ENCODE measurements around the gene CRTAP.
"Not testable (repeated sequence)": the region's sequence is repeated elsewhere in the genome, so short reads cannot be mapped to it uniquely, and the experiment has no call there.

Gene CRTAP

DNA sequence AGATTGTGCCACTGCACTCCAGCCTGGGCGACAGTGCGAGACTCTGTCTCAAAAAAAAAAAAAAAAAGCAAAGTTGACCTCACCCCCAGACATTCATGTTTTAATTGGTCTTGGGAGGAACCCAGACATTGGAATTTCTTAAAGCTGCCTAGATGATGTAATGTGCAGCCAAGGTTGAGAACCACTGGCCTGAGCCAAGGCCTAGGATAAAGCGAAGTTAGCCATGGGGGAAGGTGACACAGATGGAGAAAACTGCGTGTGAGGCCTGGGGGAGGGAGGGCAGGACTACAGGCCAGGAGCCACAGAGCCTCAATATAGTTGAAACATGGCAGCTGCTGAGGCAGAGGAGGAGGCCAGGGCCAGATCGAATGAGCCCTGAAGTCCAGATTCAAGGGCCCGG, 37.8 kb upstream of the CRTAP start:
- no peak overlapping the region for H3K4me3 ChIP-seq (replicated peaks; ENCODE audit: low read depth, low read length)
- no peak for DNase-seq (ENCODE audit: extremely low read depth, low read depth)
- TF ChIP-seq, protein P1, sequence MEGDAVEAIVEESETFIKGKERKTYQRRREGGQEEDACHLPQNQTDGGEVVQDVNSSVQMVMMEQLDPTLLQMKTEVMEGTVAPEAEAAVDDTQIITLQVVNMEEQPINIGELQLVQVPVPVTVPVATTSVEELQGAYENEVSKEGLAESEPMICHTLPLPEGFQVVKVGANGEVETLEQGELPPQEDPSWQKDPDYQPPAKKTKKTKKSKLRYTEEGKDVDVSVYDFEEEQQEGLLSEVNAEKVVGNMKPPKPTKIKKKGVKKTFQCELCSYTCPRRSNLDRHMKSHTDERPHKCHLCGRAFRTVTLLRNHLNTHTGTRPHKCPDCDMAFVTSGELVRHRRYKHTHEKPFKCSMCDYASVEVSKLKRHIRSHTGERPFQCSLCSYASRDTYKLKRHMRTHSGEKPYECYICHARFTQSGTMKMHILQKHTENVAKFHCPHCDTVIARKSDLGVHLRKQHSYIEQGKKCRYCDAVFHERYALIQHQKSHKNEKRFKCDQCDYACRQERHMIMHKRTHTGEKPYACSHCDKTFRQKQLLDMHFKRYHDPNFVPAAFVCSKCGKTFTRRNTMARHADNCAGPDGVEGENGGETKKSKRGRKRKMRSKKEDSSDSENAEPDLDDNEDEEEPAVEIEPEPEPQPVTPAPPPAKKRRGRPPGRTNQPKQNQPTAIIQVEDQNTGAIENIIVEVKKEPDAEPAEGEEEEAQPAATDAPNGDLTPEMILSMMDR (IDR thresholded peaks at IDR 0.05; ENCODE audit: low read depth, low read length, missing control alignments): no peak

DNA sequence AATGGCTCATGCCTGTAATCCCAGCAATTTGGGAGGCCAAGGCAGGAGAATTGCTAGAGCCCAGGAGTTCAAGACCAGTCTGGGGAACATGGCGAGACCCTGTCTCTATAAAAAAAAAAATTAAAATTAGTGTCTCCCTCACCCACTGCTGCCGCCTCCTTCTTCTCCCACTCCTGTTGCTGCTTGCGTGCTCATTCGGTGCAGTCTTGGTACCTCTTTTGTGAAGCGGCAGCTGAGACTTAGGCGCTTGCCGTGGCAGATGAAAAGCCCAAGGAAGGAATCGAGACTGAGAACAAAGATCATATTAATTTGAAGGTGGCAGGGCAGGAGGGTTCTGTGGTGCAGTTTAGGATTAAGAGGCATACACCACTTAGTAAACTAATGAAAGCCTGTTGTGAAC, 36.9 kb upstream of the CRTAP start:
- DNase-seq (ENCODE audit: extremely low read depth, low read depth): no peak
- no peak overlapping the region for H3K4me3 ChIP-seq (replicated peaks; ENCODE audit: low read depth, low read length)
- TF ChIP-seq, protein P1 (IDR thresholded peaks at IDR 0.05; ENCODE audit: low read depth, low read length, missing control alignments): no peak

DNA sequence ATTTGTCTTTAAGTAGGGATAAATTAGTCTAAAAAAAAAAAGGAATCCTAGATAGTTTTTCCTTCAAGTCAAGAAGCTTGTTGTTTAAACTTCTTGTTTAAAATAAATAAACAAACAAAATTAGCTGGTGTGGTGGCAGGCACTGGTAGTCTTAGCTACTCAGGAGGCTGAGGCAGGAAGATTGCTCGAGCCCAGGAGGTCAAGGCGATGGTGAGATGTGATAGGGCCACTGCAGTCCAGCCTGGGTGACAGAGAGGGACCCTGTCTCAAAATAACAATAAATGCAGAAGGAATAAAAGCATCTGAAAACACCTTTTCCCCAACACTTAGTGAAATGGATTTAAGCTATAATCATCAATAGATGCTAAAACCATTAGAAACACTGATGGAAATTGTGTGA, 35.8 kb upstream of the CRTAP start:
- TF ChIP-seq, protein P1 (IDR thresholded peaks at IDR 0.05; ENCODE audit: low read depth, low read length, missing control alignments): no peak
- DNase-seq (ENCODE audit: extremely low read depth, low read depth): no peak
- H3K4me3 ChIP-seq (replicated peaks; ENCODE audit: low read depth, low read length): no peak overlapping the region

DNA sequence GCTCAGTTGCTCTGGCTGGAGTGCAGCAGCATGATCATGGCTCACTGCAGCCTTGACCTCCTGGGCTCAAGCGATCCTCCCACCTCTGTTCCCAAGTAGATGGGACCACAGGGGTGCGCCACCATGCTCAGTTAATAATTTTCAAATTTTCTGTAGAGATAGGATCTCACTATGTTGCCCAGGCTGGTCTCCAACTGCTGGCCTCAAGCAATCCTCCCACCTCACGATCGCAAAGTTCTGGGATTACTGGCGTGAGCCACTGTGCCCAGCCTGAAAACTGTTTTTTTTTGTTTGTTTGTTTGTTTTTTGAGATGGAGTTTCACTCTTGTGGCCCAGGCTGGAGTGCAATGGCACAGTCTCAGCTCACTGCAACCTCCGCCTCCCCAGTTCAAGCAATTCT, 34.0 kb upstream of the CRTAP start:
- H3K4me3 ChIP-seq (replicated peaks; ENCODE audit: low read depth, low read length); DNase-seq (ENCODE audit: extremely low read depth, low read depth): not testable (repeated sequence)

DNA sequence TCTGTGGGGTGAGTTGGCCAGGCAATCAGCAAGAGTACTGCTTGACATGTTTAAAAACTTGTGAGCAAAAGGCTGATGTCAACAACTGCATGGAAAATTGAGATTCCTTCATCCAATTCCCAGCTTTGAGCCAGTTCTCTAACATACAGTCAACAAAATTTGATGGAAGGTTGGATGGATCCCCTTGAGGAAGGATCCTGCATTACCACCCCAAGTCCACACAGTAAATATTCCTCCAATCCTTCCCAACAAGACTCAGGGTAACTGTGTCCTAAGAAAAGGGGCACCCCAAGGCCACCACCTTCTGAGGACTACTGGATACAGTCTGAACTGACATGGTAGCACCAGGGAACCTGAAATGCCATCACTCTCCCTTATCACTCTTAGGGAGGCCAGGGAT, 32.0 kb upstream of the CRTAP start:
- no peak for DNase-seq (ENCODE audit: extremely low read depth, low read depth)
- TF ChIP-seq, protein P1 (IDR thresholded peaks at IDR 0.05; ENCODE audit: low read depth, low read length, missing control alignments): no peak
- H3K4me3 ChIP-seq (replicated peaks; ENCODE audit: low read depth, low read length): no peak overlapping the region

DNA sequence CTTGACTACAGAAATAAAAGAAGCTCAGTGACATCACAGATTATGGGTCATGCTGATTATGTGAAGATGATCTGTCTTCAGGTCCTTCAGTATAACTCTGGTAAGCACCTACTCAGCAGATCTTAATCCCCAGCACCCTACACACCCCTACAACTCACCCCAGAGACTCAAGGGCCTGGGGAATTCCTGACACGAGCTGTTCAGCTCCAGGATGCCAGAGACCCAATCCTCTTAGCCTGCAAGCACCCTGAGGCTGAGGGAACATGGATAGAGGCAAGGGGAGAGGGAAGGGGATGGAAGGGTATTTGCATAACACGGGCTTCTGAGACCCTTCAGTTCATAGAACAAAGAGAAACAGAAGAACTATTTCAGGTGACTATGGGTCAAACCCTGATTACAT, 29.9 kb upstream of the CRTAP start:
- DNase-seq (ENCODE audit: extremely low read depth, low read depth): no peak
- TF ChIP-seq, protein P1 (IDR thresholded peaks at IDR 0.05; ENCODE audit: low read depth, low read length, missing control alignments): no peak
- no peak overlapping the region for H3K4me3 ChIP-seq (replicated peaks; ENCODE audit: low read depth, low read length)

DNA sequence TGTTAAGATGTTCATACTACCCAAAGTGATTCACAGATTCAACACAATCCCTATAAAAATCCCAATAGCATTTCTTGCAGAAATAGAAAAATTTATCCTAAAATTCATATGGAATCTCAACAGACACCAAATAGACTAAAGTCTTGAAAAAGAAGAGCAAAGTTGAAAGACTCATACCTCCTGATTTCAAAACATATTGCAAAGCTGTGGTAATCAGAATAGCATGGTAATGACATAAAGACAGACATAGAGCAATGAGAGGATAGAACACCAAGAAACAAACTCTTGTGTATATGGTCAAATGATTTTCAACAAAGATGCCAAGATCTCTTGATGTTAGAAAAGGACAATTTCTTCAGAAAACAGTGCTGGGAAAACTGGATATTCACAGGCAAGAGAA, 25.1 kb upstream of the CRTAP start:
- no peak overlapping the region for H3K4me3 ChIP-seq (replicated peaks; ENCODE audit: low read depth, low read length)
- TF ChIP-seq, protein P1 (IDR thresholded peaks at IDR 0.05; ENCODE audit: low read depth, low read length, missing control alignments): no peak
- no peak for DNase-seq (ENCODE audit: extremely low read depth, low read depth)

Data from HFF-Myc (cell line).